Pancreas (tissue), 10 donors: Measurements from ENCODE around the gene CASKIN2. TPM values are rescaled to one million over a fixed set of nuclear protein-coding genes. Genes with fewer than 3 reads are reported as not detected.

Experiments
- ATAC-seq, 4 donors: fragments of 200-7000 bp; cut with Tn5 transposase; one replicate each; pipeline versions ENCODE4 v1.8.0 to v1.9.1; 2020; ENCODE audit warnings: mild to moderate bottlenecking in 4 of 4, moderate library complexity in 4 of 4
- DNase-seq, 6 donors: peaks; one replicate each; pipeline ENCODE4 v3.0.0-alpha.2; 2020
- FAIRE-seq: peaks from 2 replicates; lab custom pipeline; 2012; peaks lifted over from hg19 to GRCh38; lab: Jason Lieb, UNC
- H3K27ac ChIP-seq, 4 donors: fragments of 200-600 bp; sonication (generic); 1 replicate in 3 of 4; 2 replicates in 1 of 4; pipeline versions ENCODE4 v1.5.0 to v1.8.0; 2020
- H3K27me3 ChIP-seq, 4 donors: fragments of 200-600 bp; one replicate each; pipeline ENCODE4 v1.8.0; 2021
- H3K36me3 ChIP-seq, 3 donors: fragments of 200-600 bp; sonication (generic) in 1 of 3; one replicate each; pipeline versions ENCODE4 v1.5.0 to v1.8.0; 2020 to 2021
- H3K4me1 ChIP-seq, 3 donors: fragments of 200-600 bp; one replicate each; pipeline ENCODE4 v1.8.0; 2021
- H3K4me3 ChIP-seq, 4 donors: fragments of 200-600 bp; sonication (generic) in 2 of 4; one replicate each; pipeline versions ENCODE4 v1.5.0 to v1.8.0; 2020 to 2021
- H3K9me3 ChIP-seq, 4 donors: fragments of 200-600 bp; one replicate each; pipeline ENCODE4 v1.8.0; 2021
- WGBS, 2 donors: extraction: QIAGEN DNeasy Blood & Tissue Kit; methylation state at CpG; one replicate each; pipeline ENCODE4 v1.1.7; 2013; 5-methylcytosine and 5-hydroxymethylcytosine counted together
- intact Hi-C, 3 donors: fragments of 100-400 bp; cut with DNase I; formaldehyde crosslinking; loops; one replicate each; pipeline versions ENCODE4 v1.11.1 to v1.14.2; 2022
- polyA plus RNA-seq, 2 donors: library from polyadenylated mRNA; stranded (reverse); fragments of 200-250 nt; gene quantifications; one replicate each; pipeline ENCODE4 v1.2.3, GENCODE V29; 2013
- total RNA-seq, 6 donors: library from RNA; stranded (reverse); fragmentation: NEBNext Ultra II Directional in 4 of 6; extraction: Animal tissue kit (Norgen Biotek cat#: 25700) in 4 of 6; gene quantifications; one replicate each; pipeline versions ENCODE4 v1.2.1 to v1.2.4, GENCODE V29; 2021 to 2023
- TF ChIP-seq, protein P1 (sequence below), 4 donors: fragments of 200-600 bp; sonication (generic) in 3 of 4; IDR thresholded peaks; one replicate each; pipeline versions ENCODE4 v1.5.0 to v1.8.0; 2021; ENCODE audit warnings: antibody characterized with exemption in 4 of 4
- donor health status: healthy with polysubstance abuse.
- donor health status: DM: no; HTN: no; CAD: no; lungs with moderate emphysema.
- donor health status: DM: no; HTN: no; CAD: no.
- donor health status: control.
- donor health status: control.
- donor health status: Bipolar disorder and iron deficiency.
- donor health status: DM: yes; HTN: yes; CAD: no.
- donor health status: DM: no; HTN: no; CAD: no.
- donor health status: DM: no; HTN: no; CAD: no.
- donor health status: DM: yes; HTN: yes; CAD: no.

Gene CASKIN2
- total and polyA plus RNA-seq, 8 donors: 12.1 to 20.7 (median 13.2) TPM

- no peak for FAIRE-seq
- ATAC-seq: no peak
- Histone ChIP-seq H3K27ac (no peak overlapping the region), H3K4me3 (no peak overlapping the region), H3K36me3 (peaks cover 0 to 12% (median 5%) of the 10 kb centered on the region in 3 donors), H3K4me1 (peaks cover 0 to 11% (median 0%) of the 10 kb centered on the region in 3 donors), H3K27me3 (no peaks in the 10 kb centered on the region), H3K9me3 (no peaks in the 10 kb centered on the region)
- TF ChIP-seq, protein P1, sequence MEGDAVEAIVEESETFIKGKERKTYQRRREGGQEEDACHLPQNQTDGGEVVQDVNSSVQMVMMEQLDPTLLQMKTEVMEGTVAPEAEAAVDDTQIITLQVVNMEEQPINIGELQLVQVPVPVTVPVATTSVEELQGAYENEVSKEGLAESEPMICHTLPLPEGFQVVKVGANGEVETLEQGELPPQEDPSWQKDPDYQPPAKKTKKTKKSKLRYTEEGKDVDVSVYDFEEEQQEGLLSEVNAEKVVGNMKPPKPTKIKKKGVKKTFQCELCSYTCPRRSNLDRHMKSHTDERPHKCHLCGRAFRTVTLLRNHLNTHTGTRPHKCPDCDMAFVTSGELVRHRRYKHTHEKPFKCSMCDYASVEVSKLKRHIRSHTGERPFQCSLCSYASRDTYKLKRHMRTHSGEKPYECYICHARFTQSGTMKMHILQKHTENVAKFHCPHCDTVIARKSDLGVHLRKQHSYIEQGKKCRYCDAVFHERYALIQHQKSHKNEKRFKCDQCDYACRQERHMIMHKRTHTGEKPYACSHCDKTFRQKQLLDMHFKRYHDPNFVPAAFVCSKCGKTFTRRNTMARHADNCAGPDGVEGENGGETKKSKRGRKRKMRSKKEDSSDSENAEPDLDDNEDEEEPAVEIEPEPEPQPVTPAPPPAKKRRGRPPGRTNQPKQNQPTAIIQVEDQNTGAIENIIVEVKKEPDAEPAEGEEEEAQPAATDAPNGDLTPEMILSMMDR (IDR thresholded peaks at IDR 0.05): no peak
- intact Hi-C loops: no loop called here
- WGBS, 2 donors: 89 to 93% methylated on average over 23 of the region's 23 CpGs
- peak in 1 of 6 donors; percentile 62 for DNase-seq
These were observed 22.7 kb downstream of the CASKIN2 start for GRCh38 chr17:75492555-75493168.

DNA sequence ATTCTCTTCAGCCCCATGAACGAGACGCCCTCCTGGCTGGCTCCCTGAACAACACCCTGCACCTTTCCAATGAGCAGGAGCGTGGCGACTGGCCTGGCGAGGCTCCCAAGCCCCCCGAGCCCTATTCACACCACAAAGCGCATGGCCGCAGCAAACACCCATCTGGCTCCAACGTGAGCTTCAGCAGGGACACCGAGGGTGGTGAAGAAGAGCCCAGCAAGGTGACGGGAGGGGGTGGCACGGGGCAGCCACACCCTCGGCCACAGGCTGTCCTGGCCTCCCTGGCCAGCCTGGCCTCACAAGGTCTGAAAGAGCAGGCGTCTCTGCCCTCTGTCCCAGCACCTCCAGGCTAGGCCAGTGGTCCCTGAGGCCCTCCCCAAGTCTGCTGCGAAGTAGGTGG lies 23.7 kb downstream of the CASKIN2 start:
- TF ChIP-seq, protein P1 (IDR thresholded peaks at IDR 0.05): no peak
- H3K27me3 ChIP-seq: no peaks in the 10 kb centered on the region
- H3K9me3 ChIP-seq: no peaks in the 10 kb centered on the region
- peaks cover 0 to 12% (median 5%) of the 10 kb centered on the region in 3 donors for H3K36me3 ChIP-seq
- H3K4me1 ChIP-seq: peaks cover 0 to 11% (median 0%) of the 10 kb centered on the region in 3 donors
- H3K4me3 ChIP-seq: no peak overlapping the region
- 91 to 93% methylated on average over 15 of the region's 15 CpGs for WGBS, 2 donors
- H3K27ac ChIP-seq: no peak overlapping the region
- FAIRE-seq: no peak
- no peak for ATAC-seq
- intact Hi-C loops: no loop called here
- no peak for DNase-seq

DNA sequence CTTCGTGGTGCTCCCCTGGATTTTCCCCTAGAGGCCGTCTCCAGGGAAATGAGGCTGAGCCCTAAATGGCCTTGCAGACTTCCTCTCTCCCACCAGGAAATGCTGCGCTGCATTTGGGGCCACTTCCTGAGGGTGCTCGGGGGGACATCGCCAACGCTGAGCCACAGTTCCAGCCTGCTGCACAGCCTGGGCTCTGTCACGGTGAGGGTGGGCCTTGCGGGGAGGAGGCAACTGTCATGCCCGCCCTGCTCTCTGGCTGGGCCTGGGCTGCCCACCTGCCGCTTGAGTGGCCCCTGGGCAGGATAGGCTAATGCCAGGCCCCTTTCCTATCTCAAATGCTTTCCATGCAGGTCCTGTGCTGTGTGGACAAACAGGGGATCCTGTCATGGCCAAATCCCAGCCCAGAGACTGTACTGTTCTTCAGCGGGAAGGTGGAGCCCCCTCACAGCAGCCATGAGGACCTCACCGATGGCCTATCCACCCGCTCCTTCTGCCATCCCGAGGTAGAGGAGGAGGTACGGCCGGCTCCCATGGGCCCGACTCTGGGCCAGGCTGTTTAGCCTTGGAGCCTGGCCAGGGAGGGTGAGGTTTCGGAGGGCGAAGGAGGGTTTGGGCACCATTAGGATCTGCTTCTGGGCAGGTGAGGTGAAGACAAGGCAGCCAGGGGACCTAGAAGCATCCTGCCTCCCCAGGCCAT lies 24.2 kb downstream of the CASKIN2 start:
- Histone ChIP-seq H3K27ac (no peak overlapping the region), H3K9me3 (no peaks in the 10 kb centered on the region), H3K4me3 (no peak overlapping the region), H3K27me3 (no peaks in the 10 kb centered on the region), H3K36me3 (peaks cover 0 to 12% (median 5%) of the 10 kb centered on the region in 3 donors), H3K4me1 (peaks cover 0 to 11% (median 0%) of the 10 kb centered on the region in 3 donors)
- DNase-seq (no peak), ATAC-seq (no peak), FAIRE-seq (no peak)
- WGBS, 2 donors: 86 to 91% methylated on average over 19 of the region's 19 CpGs
- TF ChIP-seq, protein P1 (IDR thresholded peaks at IDR 0.05): no peak
- intact Hi-C loops: no loop called here

DNA sequence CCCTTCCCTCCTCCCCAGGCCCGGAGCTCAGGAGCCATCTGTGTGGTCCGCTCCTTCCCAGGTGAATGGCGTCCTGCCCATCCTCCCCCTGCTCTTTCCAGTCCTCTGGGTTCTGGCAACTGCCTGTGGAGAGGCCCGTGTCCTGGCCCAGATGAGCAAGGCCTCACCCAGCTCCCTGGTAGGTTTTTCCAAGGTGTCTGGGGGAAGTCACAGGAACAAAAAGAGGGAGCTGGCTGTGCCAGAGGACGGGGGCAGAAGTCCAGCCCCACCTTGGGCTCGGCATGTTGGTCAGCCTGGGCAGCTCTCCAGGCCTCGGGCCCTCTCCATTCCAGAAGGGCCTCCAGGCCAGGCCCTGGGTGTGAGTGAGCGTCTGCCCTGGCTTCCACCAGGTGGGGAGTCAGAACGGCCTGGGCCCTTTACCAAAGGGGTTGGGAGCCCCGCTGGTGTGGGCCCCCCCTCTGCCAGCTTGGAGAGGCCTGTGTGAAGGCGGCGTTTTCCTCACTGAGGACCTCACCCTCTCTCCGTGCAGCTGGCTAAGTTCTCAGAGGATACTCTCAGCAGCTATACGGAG lies 25.1 kb downstream of the CASKIN2 start:
- no peak overlapping the region for H3K4me3 ChIP-seq
- 41 to 57% methylated on average over 14 of the region's 14 CpGs for WGBS, 2 donors
- H3K36me3 ChIP-seq: peaks cover 0 to 12% (median 5%) of the 10 kb centered on the region in 3 donors
- H3K27ac ChIP-seq: peak overlapping the region; percentile 31 to 58 (median 46)
- TF ChIP-seq, protein P1 (IDR thresholded peaks at IDR 0.05): no peak
- peak in 5 of 6 donors; percentile 59 to 78 (median 71) for DNase-seq
- H3K27me3 ChIP-seq: no peaks in the 10 kb centered on the region
- no peak for FAIRE-seq
- H3K4me1 ChIP-seq: peaks cover 0 to 11% (median 0%) of the 10 kb centered on the region in 3 donors
- peak; percentile 70 to 78 (median 76) for ATAC-seq
- intact Hi-C loops: no loop called here
- no peaks in the 10 kb centered on the region for H3K9me3 ChIP-seq
